ENCODE data around the gene SUFU.

SUFU gene

GRCh38 chr10:102675666-102676533 is 172.1 kb downstream of the SUFU start:
- DNase-seq, result no peak

- no peak for DNase-seq
Observed at GRCh38 chr10:102676534-102677315, 173.0 kb downstream of the SUFU start.

GRCh38 chr10:102677331-102678067 is 173.7 kb downstream of the SUFU start:
- DNase-seq, result no peak

GRCh38 chr10:102678068-102678400 is 174.3 kb downstream of the SUFU start:
- no peak for DNase-seq

- no peak for DNase-seq
Observed at GRCh38 chr10:102678842-102679289, 175.1 kb downstream of the SUFU start.

GRCh38 chr10:102679596-102679995 is 175.8 kb downstream of the SUFU start:
- DNase-seq, result no peak

GRCh38 chr10:102681696-102682095 is 177.9 kb downstream of the SUFU start:
- DNase-seq, result no peak

- no peak for DNase-seq
Observed at GRCh38 chr10:102682416-102682815, 178.6 kb downstream of the SUFU start.

GRCh38 chr10:102682981-102683380 is 179.2 kb downstream of the SUFU start:
- no peak for DNase-seq
